ENCODE results near the gene HUS1.

GRCh38 chr7:47944536-47945260 is 34.7 kb downstream of the HUS1 start:
- no peak for TF ChIP-seq POLR2A (IDR thresholded peaks at IDR 0.05; ENCODE audit: low read depth, low read length)
- TF ChIP-seq POLR2AphosphoS5 (IDR thresholded peaks at IDR 0.05; ENCODE audit: low read depth, low read length) = no peak
- no peak for TF ChIP-seq TAF1 (IDR thresholded peaks at IDR 0.05; ENCODE audit: borderline replicate concordance, low read depth, low read length)

All from GM12892 (cell line).